Smooth muscle cell (in vitro differentiated cells): Measurements from ENCODE around the gene SPINK5. TPM values are rescaled to one million over a fixed set of nuclear protein-coding genes. Genes with fewer than 3 reads are reported as not detected.

Experiments
- DNase-seq: peaks from one replicate; lab custom pipeline; 2025; ENCODE audit not compliant: unreplicated experiment; lab: John Stamatoyannopoulos, UW
- H2AFZ ChIP-seq: fragments of 200-600 bp; sonication (generic); 2 replicates; pipeline ENCODE4 v1.6.0; 2016; ENCODE audit warnings: antibody characterized with exemption, low read depth, mild to moderate bottlenecking
- H3F3A ChIP-seq: fragments of 200-600 bp; sonication (generic); 2 replicates; pipeline ENCODE4 v1.6.0; 2017; ENCODE audit warnings: antibody characterized with exemption, low read depth
- H3K27ac ChIP-seq: fragments of 200-600 bp; sonication (generic); 2 replicates; pipeline ENCODE4 v1.5.1; 2016; ENCODE audit warnings: low read depth, mild to moderate bottlenecking
- H3K27me3 ChIP-seq: fragments of 200-600 bp; sonication (generic); 2 replicates; pipeline ENCODE4 v1.6.1; 2016; ENCODE audit warnings: low read depth, mild to moderate bottlenecking
- H3K36me3 ChIP-seq: fragments of 200-600 bp; sonication (generic); 2 replicates; pipeline ENCODE4 v1.5.1; 2016; ENCODE audit warnings: low read depth
- H3K4me1 ChIP-seq: fragments of 200-600 bp; sonication (generic); 2 replicates; pipeline ENCODE4 v1.5.1; 2016; ENCODE audit warnings: low read depth
- H3K4me2 ChIP-seq: fragments of 200-600 bp; sonication (generic); 2 replicates; pipeline ENCODE4 v1.6.0; 2016; ENCODE audit warnings: mild to moderate bottlenecking
- H3K4me3 ChIP-seq: fragments of 200-600 bp; sonication (generic); 2 replicates; pipeline ENCODE4 v1.5.1; 2016; ENCODE audit warnings: mild to moderate bottlenecking
- H3K79me2 ChIP-seq: fragments of 200-600 bp; sonication (generic); 2 replicates; pipeline ENCODE4 v1.6.0; 2016; ENCODE audit warnings: low read depth, mild to moderate bottlenecking
- H3K9ac ChIP-seq: fragments of 200-600 bp; sonication (generic); 2 replicates; pipeline ENCODE4 v1.6.0; 2016; ENCODE audit warnings: low read depth
- H3K9me3 ChIP-seq: fragments of 200-600 bp; sonication (generic); replicated peaks from 2 replicates; pipeline ENCODE4 v1.5.1; 2016; ENCODE audit warnings: low read depth
- H4K20me1 ChIP-seq: fragments of 200-600 bp; sonication (generic); 2 replicates; pipeline ENCODE4 v1.6.0; 2016; ENCODE audit warnings: low read depth
- CTCF ChIP-seq: fragments of 200-600 bp; sonication (generic); IDR thresholded peaks from 2 replicates; pipeline ENCODE4 v1.5.1; 2017; ENCODE audit warnings: borderline replicate concordance, mild to moderate bottlenecking, antibody characterized with exemption; ENCODE audit not compliant: insufficient read depth, poor library complexity, severe bottlenecking
- WGBS: methylation state at CpG from one replicate; pipeline ENCODE4 v1.1.7; 2016; ENCODE audit warnings: low lambda C conversion rate; 5-methylcytosine and 5-hydroxymethylcytosine counted together
- polyA plus RNA-seq: library from polyadenylated mRNA; unstranded; fragments of >200 nt; fragmentation: Nextera tagmentation; extraction: Ambion mirVana; gene quantifications from 2 replicates; pipeline ENCODE4 v1.2.1, GENCODE V29; 2016
- total RNA-seq: library from RNA; depleted of rRNA; stranded (reverse); fragments of >200 nt; gene quantifications from 2 replicates; pipeline ENCODE4 v1.2.3, GENCODE V29; 2014

Gene SPINK5
- total and polyA plus RNA-seq, 2 experiments from 2014 or later: 10.0 to 25.3 TPM

- no peak overlapping the region for H2AFZ ChIP-seq
- no peak for TF ChIP-seq CTCF
- no peak for DNase-seq
- no peaks in the 10 kb centered on the region for H3K36me3 ChIP-seq
- no peaks in the 10 kb centered on the region for H3K79me2 ChIP-seq
- H3K27ac ChIP-seq: no peak overlapping the region
- no peak overlapping the region for H3K4me3 ChIP-seq
- no peak overlapping the region for H3K4me2 ChIP-seq
- WGBS: 97% methylated on average over 3 of the region's 3 CpGs
- H4K20me1 ChIP-seq: no peaks in the 10 kb centered on the region
- H3K27me3 ChIP-seq: no peaks in the 10 kb centered on the region
- no peaks in the 10 kb centered on the region for H3K9me3 ChIP-seq
- H3K4me1 ChIP-seq: no peaks in the 10 kb centered on the region
- no peaks in the 10 kb centered on the region for H3F3A ChIP-seq
- no peak overlapping the region for H3K9ac ChIP-seq
These were observed 56.5 kb downstream of the SPINK5 start for GRCh38 chr5:148120317-148120716.

GRCh38 chr5:148125641-148126040, 61.9 kb downstream of the SPINK5 start:
- H3K9me3 ChIP-seq: no peaks in the 10 kb centered on the region
- no peaks in the 10 kb centered on the region for H3K4me1 ChIP-seq
- H3K4me3 ChIP-seq: no peak overlapping the region
- TF ChIP-seq CTCF: no peak
- DNase-seq: no peak
- H4K20me1 ChIP-seq: no peaks in the 10 kb centered on the region
- no peaks in the 10 kb centered on the region for H3K36me3 ChIP-seq
- no peak overlapping the region for H2AFZ ChIP-seq
- no peaks in the 10 kb centered on the region for H3K79me2 ChIP-seq
- WGBS: 84% methylated on average over 3 of the region's 3 CpGs
- no peak overlapping the region for H3K9ac ChIP-seq
- no peak overlapping the region for H3K27ac ChIP-seq
- no peaks in the 10 kb centered on the region for H3K27me3 ChIP-seq
- no peaks in the 10 kb centered on the region for H3F3A ChIP-seq
- no peak overlapping the region for H3K4me2 ChIP-seq

GRCh38 chr5:148135091-148136048, 71.6 kb downstream of the SPINK5 start:
- no peak overlapping the region for H3K27ac ChIP-seq
- H3F3A ChIP-seq: no peaks in the 10 kb centered on the region
- no peaks in the 10 kb centered on the region for H3K27me3 ChIP-seq
- no peak overlapping the region for H3K9ac ChIP-seq
- H3K79me2 ChIP-seq: no peaks in the 10 kb centered on the region
- no peak overlapping the region for H3K4me3 ChIP-seq
- no peak for TF ChIP-seq CTCF
- DNase-seq: no peak
- no peak overlapping the region for H3K4me2 ChIP-seq
- 91% methylated on average over 5 of the region's 5 CpGs for WGBS
- no peaks in the 10 kb centered on the region for H3K36me3 ChIP-seq
- no peaks in the 10 kb centered on the region for H4K20me1 ChIP-seq
- no peaks in the 10 kb centered on the region for H3K4me1 ChIP-seq
- no peak overlapping the region for H2AFZ ChIP-seq
- no peaks in the 10 kb centered on the region for H3K9me3 ChIP-seq
